NT2/D1 (cell line): ENCODE measurements around the gene CACHD1.
A peak's percentile ranks its signal among the peaks of the same experiment; 100 is the strongest.

Experiments used
- DNase-seq: peaks from one replicate; pipeline ENCODE4 v3.0.0-alpha.2; 2011; ENCODE audit warnings: low read depth, low spot score
- H3K27me3 ChIP-seq: 2 replicates; pipeline ENCODE4 v1.6.0; 2011; ENCODE audit warnings: mild to moderate bottlenecking; ENCODE audit not compliant: insufficient read length, insufficient read depth
- H3K36me3 ChIP-seq: 2 replicates; pipeline ENCODE4 v1.6.1; 2011; ENCODE audit warnings: mild to moderate bottlenecking, low read length, mixed read lengths; ENCODE audit not compliant: insufficient read depth, insufficient read length
- H3K4me1 ChIP-seq: 2 replicates; pipeline ENCODE4 v1.5.1; 2011; ENCODE audit not compliant: insufficient read depth, insufficient read length
- H3K4me3 ChIP-seq: 2 replicates; pipeline ENCODE4 v1.5.1; 2011; ENCODE audit warnings: low read depth; ENCODE audit not compliant: insufficient read length
- H3K9ac ChIP-seq: 2 replicates; pipeline ENCODE4 v1.6.0; 2011; ENCODE audit warnings: low read depth; ENCODE audit not compliant: insufficient read length
- H3K9me3 ChIP-seq: 2 replicates; pipeline ENCODE4 v1.5.1; 2011; ENCODE audit warnings: mild to moderate bottlenecking, low read length; ENCODE audit not compliant: insufficient read depth
- SUZ12 ChIP-seq: IDR thresholded peaks from 2 replicates; pipeline ENCODE4 v1.6.1; 2011; ENCODE audit not compliant: insufficient read length, insufficient read depth; ENCODE audit errors: extremely low read depth
- YY1 ChIP-seq: IDR thresholded peaks from 2 replicates; pipeline ENCODE4 v1.6.1; 2011; ENCODE audit not compliant: insufficient read length, insufficient read depth
- ZNF274 ChIP-seq: IDR thresholded peaks from 2 replicates; pipeline ENCODE4 v1.6.1; 2011; ENCODE audit warnings: mild to moderate bottlenecking, low read depth, low read length

Gene CACHD1

GRCh38 chr1:64498325-64498724 lies 28.4 kb downstream of the CACHD1 start:
- TF ChIP-seq ZNF274 (no peak), SUZ12 (no peak), YY1 (no peak)
- H3K36me3 ChIP-seq: peaks cover 13% of the 10 kb centered on the region
- H3K9ac ChIP-seq: no peak overlapping the region
- H3K4me3 ChIP-seq: no peak overlapping the region
- H3K4me1 ChIP-seq: peaks cover 5% of the 10 kb centered on the region
- H3K27me3 ChIP-seq: no peaks in the 10 kb centered on the region
- no peaks in the 10 kb centered on the region for H3K9me3 ChIP-seq
- no peak for DNase-seq

GRCh38 chr1:64499011-64499410 lies 29.1 kb downstream of the CACHD1 start:
- no peaks in the 10 kb centered on the region for H3K9me3 ChIP-seq
- no peak overlapping the region for H3K9ac ChIP-seq
- H3K27me3 ChIP-seq: no peaks in the 10 kb centered on the region
- peaks cover 17% of the 10 kb centered on the region for H3K36me3 ChIP-seq
- DNase-seq: no peak
- no peak overlapping the region for H3K4me3 ChIP-seq
- H3K4me1 ChIP-seq: peaks cover 5% of the 10 kb centered on the region
- TF ChIP-seq YY1 (no peak), ZNF274 (no peak), SUZ12 (no peak)

GRCh38 chr1:64499966-64500365 lies 30.0 kb downstream of the CACHD1 start:
- Histone ChIP-seq H3K4me1 (peaks cover 6% of the 10 kb centered on the region), H3K36me3 (peaks cover 17% of the 10 kb centered on the region), H3K9ac (no peak overlapping the region), H3K27me3 (no peaks in the 10 kb centered on the region), H3K9me3 (no peaks in the 10 kb centered on the region), H3K4me3 (no peak overlapping the region)
- DNase-seq: no peak
- no peak for TF ChIP-seq ZNF274
- no peak for TF ChIP-seq YY1

GRCh38 chr1:64502083-64502482 lies 32.2 kb downstream of the CACHD1 start:
- Histone ChIP-seq H3K4me1 (peaks cover 11% of the 10 kb centered on the region), H3K4me3 (no peak overlapping the region), H3K36me3 (peaks cover 17% of the 10 kb centered on the region), H3K9me3 (no peaks in the 10 kb centered on the region), H3K27me3 (no peaks in the 10 kb centered on the region), H3K9ac (no peak overlapping the region)
- DNase-seq: no peak
- no peak for TF ChIP-seq SUZ12
- TF ChIP-seq ZNF274: no peak
- TF ChIP-seq YY1: no peak

GRCh38 chr1:64502931-64503330 lies 33.0 kb downstream of the CACHD1 start:
- Histone ChIP-seq H3K9ac (no peak overlapping the region), H3K4me3 (no peak overlapping the region), H3K36me3 (peaks cover 17% of the 10 kb centered on the region), H3K4me1 (peaks cover 16% of the 10 kb centered on the region), H3K9me3 (no peaks in the 10 kb centered on the region), H3K27me3 (no peaks in the 10 kb centered on the region)
- DNase-seq: no peak
- TF ChIP-seq SUZ12 (no peak), ZNF274 (no peak), YY1 (no peak)

GRCh38 chr1:64505232-64505943 lies 35.5 kb downstream of the CACHD1 start:
- no peaks in the 10 kb centered on the region for H3K27me3 ChIP-seq
- no peak for TF ChIP-seq SUZ12
- no peak for TF ChIP-seq ZNF274
- TF ChIP-seq YY1: no peak
- no peaks in the 10 kb centered on the region for H3K9me3 ChIP-seq
- peaks cover 5% of the 10 kb centered on the region for H3K36me3 ChIP-seq
- H3K9ac ChIP-seq: peak overlapping the region; percentile 37
- H3K4me1 ChIP-seq: peaks cover 14% of the 10 kb centered on the region
- H3K4me3 ChIP-seq: peak overlapping the region; percentile 16
- peak; percentile 72 for DNase-seq

GRCh38 chr1:64505944-64506655 lies 36.2 kb downstream of the CACHD1 start:
- Histone ChIP-seq H3K27me3 (no peaks in the 10 kb centered on the region), H3K4me1 (peaks cover 14% of the 10 kb centered on the region), H3K36me3 (peaks cover 5% of the 10 kb centered on the region), H3K9ac (peak overlapping the region; percentile 46), H3K4me3 (peak overlapping the region; percentile 1), H3K9me3 (no peaks in the 10 kb centered on the region)
- TF ChIP-seq SUZ12 (no peak), ZNF274 (no peak), YY1 (no peak)
- DNase-seq: no peak

- no peak for TF ChIP-seq SUZ12
- no peak for TF ChIP-seq YY1
- TF ChIP-seq ZNF274: no peak
- Histone ChIP-seq H3K9ac (no peak overlapping the region), H3K27me3 (no peaks in the 10 kb centered on the region), H3K4me1 (peaks cover 14% of the 10 kb centered on the region), H3K4me3 (no peak overlapping the region), H3K9me3 (no peaks in the 10 kb centered on the region), H3K36me3 (peaks cover 2% of the 10 kb centered on the region)
- DNase-seq: no peak
Observed at GRCh38 chr1:64508629-64509028, 38.7 kb downstream of the CACHD1 start.
